Measurements from ENCODE around the gene SLC22A14.
A peak's percentile ranks its signal among the peaks of the same experiment; 100 is the strongest.
"Not testable (repeated sequence)": the region's sequence is repeated elsewhere in the genome, so short reads cannot be mapped to it uniquely, and the experiment has no call there.

The SLC22A14 gene

DNA sequence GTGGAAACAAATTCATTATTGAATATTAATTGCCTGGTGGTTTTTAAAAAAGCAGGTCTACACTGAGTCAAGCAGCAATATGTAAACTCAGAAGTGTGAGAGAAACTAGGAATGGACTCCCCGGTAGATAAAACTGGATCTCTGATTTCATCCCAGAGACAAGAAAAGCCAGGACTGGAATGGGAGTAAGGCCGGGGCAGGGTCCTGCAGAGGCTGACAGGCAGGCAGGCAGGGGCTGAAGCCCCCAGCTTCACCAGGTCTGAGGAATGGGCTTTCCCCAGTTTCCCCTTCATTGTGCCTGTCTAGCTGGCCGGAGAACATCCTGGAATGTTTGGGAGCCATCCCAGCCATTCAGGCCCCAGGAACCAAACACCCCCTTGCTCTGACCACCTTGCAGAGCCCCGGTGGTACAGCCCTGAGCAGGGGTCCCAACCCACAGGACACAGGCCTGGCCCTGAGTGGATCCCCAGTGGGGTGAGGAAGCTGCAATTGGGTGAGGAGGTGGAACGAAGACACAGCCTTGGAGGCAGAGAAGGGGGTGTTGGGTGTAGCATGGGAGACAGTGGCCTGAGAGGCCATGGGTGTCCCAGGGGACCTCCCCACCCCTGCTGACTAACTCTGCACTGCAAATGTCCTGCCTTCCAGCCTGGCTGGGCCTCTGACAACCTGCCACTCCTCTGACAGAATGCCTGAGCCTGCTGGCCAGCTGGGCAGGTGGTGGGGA lies 32.8 kb downstream of the SLC22A14 start:
- DNase-seq = no peak

DNA sequence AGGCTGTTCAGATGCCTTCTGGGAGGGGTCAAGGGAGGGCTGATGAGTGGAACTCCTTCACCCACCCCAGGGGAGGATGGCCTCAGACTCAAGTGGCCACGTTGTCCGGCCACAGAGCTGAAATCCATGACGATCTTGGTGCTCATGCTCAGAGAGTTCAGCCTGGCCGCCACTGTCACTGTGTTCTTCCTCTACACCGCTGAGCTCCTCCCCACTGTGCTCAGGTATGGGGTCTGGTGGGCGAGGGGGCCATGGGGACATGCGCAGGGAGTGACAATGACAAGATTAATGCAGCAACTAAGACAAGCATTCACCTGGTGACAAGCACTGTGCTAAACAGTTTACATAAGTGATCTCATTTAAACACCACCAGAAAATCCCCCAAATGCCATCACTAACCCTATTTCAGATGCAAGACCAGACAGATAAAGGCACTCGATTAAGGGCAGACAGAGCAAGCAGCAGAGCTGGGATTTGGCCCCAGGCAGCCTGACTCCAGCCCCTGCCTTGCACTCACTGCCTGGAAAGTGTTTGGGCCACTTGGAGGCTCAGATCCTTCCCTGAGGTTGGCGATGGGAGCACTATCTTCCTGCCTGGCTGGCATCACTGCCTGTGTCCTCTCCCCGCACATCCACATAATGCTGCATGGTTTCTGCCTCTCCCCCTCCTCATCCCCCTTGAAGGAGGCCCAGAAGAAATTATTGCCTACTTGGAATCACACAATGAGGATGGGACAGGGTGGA lies 33.6 kb downstream of the SLC22A14 start:
- DNase-seq = no peak

DNA sequence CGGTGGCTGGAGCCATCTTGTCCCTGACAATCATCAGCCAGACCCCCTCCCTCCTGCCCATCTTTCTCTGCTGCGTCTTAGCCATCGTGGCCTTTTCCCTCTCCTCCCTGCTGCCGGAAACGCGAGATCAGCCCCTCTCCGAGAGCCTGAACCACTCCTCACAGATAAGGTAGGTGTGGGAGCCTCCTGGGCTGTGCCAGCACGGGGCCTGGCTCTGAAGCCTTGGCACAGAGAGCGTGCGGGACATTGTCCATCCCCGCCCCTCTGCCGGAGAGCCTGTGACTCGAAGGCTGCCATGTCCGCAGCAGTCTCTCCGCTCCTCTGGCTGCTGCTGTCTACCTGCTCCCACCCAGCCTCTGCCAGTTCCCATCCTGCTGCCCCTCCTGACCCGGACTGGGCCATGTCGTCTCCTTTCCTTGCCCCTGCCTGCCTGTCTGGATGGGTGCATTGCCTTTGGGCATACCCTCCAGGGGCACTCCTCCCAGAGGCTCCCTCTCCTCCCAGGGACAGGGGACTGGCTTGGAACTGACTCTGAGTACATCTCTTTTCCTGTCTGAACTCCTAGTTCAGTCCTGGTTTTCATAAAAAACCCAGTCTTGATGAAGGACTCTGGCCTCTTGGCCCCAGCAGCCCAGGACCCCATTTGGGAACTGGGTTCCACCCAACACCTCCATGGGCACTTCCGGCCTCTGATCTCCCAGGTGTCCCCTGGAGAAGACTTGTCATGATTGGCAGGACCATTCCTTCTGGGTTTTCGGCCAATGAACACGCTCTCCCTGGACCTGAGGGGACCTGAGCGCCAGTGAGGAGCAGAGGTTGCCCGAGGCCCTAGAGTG lies 34.5 kb downstream of the SLC22A14 start:
- no peak for DNase-seq

DNA sequence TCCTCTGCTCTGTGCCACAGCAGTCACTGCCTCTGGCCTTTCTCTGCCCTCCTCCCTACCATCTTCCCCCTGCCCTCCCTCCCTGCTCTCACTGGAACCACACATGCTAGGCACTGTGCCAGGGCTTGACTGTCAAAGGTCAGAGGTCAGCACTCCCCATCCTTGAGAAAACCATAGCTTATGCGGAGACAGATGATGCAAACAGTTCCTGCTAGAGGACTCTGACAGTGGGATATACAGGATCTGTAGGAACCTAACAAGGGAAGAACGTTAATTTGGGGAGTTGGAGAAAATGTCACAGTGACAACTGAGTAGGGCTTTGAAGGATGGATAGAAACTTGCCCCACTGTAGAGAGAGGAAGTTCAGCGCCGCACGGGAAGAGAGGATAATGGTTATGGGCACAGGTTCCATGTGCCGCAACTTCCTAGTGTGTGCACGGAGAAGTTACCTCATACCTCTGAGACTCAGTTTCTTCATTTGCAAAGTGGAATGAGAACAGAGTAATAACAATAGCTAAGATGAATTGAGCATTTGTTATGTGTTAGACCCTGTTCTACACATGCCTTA lies 35.2 kb downstream of the SLC22A14 start:
- no peak for DNase-seq

DNA sequence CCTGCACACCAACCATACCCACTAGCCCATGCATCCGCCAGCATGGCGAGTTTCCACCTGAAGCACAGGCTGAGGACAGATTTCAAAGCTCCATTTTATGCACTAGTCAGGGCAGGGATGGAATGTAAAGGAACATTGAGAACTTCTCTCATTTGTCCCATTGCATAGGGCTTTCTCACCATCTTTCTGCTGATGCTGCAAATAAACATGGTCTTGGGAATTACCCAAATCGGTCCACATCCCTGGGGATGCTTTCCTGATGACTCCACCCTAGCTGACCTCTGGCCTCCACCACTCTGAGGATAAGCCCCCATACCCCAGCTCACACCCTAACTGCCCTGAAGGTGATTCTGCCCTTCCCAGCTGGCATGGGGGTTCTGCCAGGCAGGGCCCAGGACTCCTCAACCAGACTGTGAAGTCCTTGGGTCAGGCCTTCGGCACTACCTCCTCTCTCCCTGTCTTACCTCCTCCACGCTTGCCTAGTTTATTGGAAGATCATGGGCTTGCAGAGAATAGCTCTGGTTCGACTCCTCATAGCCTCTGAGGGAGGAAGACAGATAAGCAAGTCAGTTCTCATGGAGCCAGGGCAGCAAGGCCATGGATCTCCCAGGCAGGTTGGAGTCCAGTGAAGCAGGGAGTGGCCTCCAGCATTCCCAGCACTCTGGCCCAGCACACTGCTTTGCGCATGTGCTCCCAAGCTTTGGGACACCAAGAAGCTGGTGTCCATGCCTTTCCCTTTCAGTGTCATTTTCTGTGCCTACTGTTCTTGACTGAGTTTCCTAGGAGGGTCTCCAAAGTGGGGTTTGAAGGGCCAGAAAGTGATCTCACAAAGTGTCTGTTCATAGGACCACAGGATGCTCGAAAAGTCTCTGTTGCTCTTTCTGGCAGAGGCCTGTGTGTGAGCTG lies 36.9 kb downstream of the SLC22A14 start:
- no peak for DNase-seq

DNA sequence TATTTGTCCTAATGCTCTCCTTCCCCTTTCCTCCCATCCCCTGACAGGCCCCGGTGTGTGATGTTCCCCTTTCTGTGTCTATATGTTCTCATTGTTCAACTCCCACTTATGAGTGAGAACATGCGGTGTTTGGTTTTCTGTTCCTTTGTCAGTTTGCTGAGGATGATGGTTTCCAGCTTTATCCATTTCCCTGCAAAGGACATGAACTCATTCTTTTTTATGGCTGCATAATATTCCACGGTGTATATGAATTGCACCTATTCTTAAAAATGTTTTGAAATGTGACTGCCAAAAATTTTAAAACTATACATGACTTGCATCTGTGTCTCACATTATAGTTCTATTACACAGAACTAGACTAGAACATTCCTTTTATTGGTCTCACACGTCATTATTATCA lies 38.5 kb downstream of the SLC22A14 start:
- not testable (repeated sequence) for DNase-seq

DNA sequence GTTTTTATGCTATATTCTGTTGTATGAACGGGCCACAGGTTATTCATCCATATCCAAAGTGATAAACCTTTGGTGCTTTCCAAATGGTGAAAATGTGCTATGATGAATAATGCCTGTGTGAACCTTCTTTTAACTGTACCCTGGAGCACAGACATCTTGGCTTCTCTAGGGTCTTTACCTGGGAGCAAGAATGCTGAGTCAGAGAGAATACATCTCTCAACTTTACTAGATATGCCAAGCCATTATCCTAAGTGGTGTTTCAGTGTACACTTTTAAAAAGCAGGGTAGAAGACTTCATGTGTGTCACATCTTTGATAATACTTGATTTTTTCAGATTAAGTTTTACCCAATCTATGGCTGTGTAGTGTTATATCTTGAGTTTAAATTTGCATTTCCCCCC lies 41.0 kb downstream of the SLC22A14 start:
- DNase-seq = no peak

DNA sequence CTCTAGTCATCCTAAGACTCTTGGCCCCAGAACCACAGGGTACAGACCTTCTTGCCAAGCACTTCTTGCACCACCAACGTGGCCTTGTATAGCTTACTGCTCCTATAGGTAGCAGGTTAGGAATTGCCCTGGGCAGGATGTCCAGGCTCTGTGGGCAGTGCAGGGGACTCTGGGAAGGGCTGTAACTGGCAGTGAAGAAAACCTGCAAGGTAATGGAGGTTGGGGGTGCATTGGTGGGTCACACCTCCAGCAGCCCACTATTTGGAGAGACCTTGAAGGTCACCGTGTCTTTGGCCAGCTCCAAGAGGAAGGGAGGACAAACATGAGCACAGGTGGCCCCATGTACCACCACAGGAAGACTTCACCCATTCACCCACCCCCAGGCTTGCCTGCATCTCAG lies 43.2 kb downstream of the SLC22A14 start:
- DNase-seq = no peak

DNA sequence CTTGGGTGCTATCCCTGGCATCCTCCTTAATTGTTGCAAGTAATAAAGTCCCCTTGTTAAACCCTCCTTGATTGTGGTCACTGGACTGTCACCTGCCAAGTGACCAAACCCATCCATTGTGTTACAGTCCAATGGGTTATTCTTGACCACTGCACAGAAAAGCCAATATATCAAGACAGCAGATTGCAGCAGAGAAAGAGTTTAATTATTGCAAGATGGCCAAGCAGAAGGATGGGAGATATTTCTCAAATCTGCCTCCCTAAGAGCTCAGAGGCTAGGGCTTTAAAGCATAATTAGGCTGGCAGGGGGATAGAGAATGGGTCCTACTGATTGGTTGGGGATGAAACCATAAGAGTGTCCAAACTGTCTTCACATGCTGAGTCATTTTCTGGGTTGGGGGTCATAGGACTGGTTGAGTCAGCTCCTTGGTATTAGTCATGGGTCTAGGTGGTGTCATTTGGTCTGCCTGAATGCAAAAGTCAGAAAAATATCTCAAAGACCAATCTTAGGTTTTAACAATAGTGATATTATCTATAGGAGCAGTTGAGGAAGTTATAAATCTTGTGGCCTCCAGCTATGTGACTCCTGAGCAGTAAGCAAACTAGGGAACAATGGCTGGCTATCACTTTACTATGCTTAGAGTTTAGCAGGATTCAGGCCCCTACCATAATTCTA lies 45.4 kb downstream of the SLC22A14 start:
- DNase-seq = no peak

DNA sequence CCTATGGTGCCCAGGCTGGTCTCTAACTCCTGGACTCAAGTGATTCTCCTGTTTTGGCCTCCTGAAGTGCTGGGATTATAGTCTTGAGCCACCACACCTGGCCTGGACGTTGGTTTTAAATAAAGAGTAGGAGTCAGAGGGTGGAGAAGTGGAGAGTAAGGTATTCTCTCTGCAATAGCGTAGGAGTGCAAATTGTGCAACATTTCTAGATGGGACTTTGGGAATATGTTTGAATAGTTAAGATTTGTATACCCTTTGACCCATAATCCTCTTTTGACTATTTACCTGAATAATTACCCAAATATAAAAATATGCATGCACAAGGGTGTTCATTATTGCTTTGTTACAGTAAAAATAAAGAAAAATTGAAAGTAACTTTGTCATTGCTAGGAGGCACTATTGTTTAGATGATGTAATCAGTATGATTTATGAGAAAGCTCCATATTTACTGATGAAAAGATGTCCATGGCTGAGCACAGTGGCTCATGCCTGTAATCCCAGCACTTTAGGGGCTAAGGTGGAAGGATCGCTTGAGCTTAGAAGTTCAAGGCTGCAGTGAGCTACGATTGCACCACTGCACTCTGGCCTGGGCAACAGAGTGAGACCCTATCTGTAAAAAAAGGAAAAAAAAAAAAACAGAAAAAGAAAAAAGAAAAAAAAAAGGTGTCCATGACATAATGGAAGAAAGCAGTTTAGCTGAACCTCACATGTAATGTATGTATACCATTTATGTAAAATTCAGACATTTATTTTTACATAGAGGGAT lies 49.3 kb downstream of the SLC22A14 start:
- no peak for DNase-seq

DNA sequence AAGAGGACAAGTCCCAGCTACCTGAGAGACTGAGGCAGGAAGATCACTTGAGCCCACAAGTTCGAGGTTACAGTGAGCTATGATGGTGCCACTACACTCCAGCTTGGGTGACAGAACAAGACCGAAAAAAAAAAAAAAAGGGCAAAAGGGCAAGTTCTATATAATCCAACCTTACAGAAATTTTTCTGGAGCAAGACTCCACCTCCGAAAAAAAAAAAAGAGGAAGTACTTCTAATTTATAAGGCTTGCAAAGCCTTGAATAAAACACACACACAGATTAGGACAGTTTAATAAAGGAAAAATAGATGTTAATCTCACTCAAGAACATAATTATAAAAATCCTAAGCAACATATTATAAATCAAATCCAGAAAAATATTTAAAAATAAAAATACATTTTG lies 50.1 kb downstream of the SLC22A14 start:
- no peak for DNase-seq

DNA sequence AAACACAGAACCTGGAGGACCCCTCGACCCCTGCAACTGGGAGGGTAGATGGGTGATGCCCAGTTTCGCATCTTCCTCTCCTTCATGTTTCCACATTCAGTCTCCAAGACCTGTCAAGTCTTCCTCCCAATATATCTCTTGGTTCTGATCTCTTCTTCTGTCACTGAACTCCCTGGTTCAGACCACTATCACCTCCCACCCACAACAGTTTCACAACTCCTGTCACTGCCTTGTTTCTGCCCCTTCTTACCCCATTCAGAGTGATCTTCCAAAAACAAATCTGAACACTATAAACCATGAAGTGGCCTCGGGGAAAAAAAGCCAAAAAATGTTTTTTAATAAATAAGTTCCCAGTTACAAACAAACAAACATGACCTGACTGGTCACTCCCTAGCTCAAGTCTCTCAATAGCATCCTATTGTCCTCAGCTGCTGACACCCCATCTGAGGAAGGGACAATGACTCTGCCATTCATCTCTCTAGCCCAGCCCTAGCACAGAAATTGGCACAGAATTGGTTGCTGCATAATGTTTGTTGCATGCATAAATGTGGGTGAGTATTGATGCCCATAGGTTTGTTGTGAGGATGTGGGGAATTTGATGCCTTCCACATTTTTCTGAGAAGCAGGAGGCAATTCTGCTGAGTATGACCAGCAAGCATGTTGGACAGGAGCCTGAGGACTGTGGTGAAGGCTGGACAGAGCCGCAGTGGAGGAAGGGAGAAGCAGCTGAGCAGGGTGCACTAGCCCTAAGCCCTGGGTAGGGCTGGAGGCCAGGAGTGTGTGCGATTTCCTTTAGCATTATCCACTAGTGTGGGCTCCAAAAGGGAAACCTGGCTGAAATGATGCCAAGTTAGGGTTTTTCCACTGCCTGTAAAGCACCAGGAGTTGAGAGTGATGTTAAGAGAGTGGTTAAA lies 52.3 kb downstream of the SLC22A14 start:
- no peak for DNase-seq

DNA sequence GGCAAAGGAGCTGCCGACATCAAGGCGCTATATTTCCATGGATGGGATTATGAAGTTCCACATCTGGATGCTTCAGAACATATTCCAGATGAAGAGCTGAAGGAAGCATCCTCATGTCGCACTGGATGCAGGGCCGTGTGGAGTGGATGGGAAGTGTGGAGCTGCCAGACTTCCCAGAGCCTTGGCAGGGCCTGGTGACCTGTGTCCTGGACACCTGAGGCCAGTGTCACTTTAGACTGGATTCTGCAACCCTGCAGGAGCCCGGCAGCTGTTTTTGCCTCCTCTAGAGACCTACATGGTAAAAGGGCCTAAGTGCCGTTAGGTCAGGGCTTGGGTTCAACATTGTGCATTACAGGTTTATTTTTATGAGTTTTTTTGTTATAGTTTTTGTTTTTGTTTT lies 53.2 kb downstream of the SLC22A14 start:
- DNase-seq = no peak

DNA sequence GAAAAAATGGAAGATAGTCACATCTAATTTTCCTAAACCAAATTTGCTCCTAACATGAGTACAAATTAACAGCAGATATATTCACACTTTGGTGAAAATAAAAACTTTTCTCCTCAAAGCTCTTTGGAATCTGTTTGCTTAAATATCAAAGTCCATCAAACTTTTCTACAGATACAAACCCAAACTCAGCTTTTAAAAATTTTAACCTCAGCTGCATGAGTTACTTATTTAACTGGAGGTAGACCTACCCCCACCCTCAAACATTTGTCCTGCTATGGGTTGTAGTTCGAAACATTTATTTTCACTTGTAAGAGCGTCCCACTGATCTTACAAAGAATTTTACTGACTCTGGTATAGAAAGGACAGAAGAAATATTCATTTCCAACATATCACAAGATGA lies 55.6 kb downstream of the SLC22A14 start:
- no peak for DNase-seq

DNA sequence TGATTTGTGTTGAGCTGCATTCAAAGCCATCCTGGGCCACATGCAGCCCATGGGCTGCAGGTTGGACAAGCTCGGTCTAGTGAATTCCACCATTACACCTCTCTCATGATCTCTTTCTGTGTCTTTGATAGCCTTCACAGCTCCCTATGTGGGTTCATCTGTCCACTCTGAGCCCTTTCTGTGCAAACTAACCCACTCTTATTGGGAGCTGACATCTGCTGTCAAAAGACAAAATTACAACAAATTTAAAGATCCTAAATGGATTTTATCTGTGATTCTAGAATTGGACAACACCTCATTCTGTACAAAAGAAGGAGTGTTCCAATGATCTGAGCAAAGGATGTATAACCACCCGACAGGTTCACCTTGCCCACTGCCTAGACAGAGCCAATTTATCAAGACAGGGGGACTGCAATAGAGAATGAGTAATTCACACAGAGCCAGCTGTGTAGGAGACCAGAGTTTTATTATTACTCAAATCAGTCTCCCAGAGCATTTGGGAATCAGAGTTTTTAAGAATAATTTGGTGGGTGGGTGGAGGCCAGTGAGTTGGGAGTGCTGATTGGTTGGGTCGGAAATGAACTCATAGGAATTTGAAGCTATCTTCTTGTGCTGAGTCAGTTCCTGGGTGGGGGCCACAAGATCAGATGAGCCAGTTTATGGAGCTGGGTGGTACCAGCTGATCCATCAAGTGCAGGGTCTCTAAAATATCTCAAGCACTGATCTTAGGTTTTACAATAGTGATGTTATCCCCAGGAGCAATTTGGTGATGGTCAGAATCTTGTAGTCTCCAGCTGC lies 61.9 kb downstream of the SLC22A14 start:
- no peak for DNase-seq

DNA sequence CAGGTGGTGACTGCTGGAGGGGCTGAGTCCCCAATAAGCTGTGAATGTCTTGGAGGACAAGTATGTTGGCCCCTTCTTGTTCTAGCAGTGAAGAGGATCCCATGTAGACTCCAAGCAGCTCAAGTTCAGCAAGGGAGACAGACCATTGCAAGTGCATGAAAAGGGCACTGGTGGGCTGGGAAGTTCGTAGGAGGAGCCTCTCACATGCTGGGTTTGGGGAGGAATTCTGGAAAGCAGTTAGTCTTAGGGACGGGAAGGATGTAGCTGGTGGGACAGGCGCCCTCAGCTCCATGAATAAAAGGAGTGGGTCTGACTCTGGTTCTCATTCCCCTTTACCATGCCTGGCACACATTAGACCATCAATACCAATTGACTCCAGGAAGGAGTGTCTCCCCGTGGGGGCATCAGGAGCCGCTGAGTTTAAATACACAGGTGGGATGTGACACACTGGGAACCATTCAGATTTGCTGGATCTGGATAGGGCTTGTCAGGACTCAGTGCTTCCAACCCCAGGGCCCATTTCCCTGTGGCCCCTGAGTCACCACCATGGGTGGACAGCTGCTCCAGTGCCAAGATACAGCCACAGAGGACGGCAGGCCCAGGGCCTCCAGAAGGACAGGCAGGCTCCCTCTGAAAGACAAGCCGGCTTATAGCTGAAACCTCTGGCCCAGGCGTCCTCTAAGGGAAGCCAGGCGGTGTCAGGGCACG lies 63.9 kb downstream of the SLC22A14 start:
- DNase-seq = no peak

DNA sequence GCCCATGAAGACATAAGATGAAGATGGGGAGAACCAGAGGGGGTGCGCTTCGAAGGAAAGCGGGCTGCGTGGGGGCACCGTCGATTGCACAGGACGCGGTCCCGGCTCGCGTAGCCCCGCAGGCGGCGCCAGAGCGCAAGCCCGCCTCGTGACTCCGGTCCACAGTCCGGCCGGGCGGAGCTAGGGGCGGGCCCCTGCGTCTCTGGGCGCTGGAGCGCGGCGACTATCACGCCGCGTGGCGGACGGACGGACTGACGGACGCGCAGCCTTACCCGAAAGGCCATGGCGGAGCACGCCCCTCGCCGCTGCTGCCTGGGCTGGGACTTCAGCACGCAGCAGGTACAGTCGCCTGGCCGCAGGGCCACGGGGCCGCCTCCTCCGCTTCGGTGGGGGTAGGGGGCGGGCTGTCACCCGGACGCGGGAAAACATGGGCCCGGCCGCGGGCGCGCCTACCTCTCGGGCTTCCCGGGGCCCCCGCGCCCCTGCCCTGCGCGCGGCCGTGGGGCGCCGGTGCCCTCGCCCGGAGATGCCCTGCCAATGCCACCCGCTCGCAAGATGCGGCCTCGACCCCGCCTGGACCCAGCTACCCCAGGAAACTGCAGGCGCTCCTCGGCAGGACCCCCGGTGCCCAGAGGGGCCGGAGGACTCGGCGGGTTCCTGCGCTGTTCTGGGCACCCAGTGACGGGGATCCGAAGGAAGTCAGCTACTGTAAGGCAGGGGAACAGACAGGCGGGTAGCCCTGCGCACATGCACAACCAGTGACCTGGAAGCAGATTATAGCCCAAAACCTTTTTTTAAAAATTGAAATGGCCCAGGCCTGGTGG lies 64.7 kb downstream of the SLC22A14 start, which contains the start of gene XYLB:
XYLB (plus strand) TSS at position 199 of the 824 bp plus-strand sequence; CDS start at position 283, 84 bp downstream.
- DNase-seq = peak; percentile 88
